RKO (cell line): Measurements from ENCODE around the gene POLR1C.
"Not testable (repeated sequence)": the region's sequence is repeated elsewhere in the genome, so short reads cannot be mapped to it uniquely, and the experiment has no call there.

Experiments used
- DNase-seq: peaks from one replicate; pipeline ENCODE4 v3.0.0-alpha.2; 2016; ENCODE audit warnings: low spot score

POLR1C gene

GRCh38 chr6:43492673-43493072 is 24.2 kb upstream of the POLR1C start:
- DNase-seq, result no peak

GRCh38 chr6:43493230-43493629 is 23.7 kb upstream of the POLR1C start:
- DNase-seq, result no peak

GRCh38 chr6:43493833-43494232 is 23.1 kb upstream of the POLR1C start:
- DNase-seq, result no peak

- DNase-seq, result no peak
Observed at GRCh38 chr6:43494321-43494720, 22.6 kb upstream of the POLR1C start.

GRCh38 chr6:43494766-43495165 is 22.1 kb upstream of the POLR1C start:
- DNase-seq, result no peak

- DNase-seq, result no peak
Observed at GRCh38 chr6:43495409-43495941, 21.4 kb upstream of the POLR1C start.

GRCh38 chr6:43496370-43497128 is 20.3 kb upstream of the POLR1C start:
- DNase-seq, result no peak

GRCh38 chr6:43497129-43497396 is 19.8 kb upstream of the POLR1C start:
- DNase-seq, result no peak

GRCh38 chr6:43497689-43498088 is 19.2 kb upstream of the POLR1C start:
- no peak for DNase-seq

GRCh38 chr6:43498291-43498690 is 18.6 kb upstream of the POLR1C start:
- DNase-seq, result not testable (repeated sequence)

GRCh38 chr6:43499028-43499815 is 17.7 kb upstream of the POLR1C start:
- no peak for DNase-seq

GRCh38 chr6:43500921-43501320 is 16.0 kb upstream of the POLR1C start:
- no peak for DNase-seq

- no peak for DNase-seq
Observed at GRCh38 chr6:43502666-43503065, 14.2 kb upstream of the POLR1C start.

- DNase-seq, result no peak
Observed at GRCh38 chr6:43503443-43503842, 13.4 kb upstream of the POLR1C start.

- no peak for DNase-seq
Observed at GRCh38 chr6:43504756-43505593, 11.9 kb upstream of the POLR1C start.

- DNase-seq, result no peak
Observed at GRCh38 chr6:43505718-43506117, 11.2 kb upstream of the POLR1C start.

- DNase-seq, result no peak
Observed at GRCh38 chr6:43506171-43506570, 10.7 kb upstream of the POLR1C start.

GRCh38 chr6:43506667-43507471 is 10.0 kb upstream of the POLR1C start:
- peak; percentile 75 for DNase-seq

- no peak for DNase-seq
Observed at GRCh38 chr6:43508481-43509141, 8.3 kb upstream of the POLR1C start.

- DNase-seq, result no peak
Observed at GRCh38 chr6:43509142-43509983, 7.5 kb upstream of the POLR1C start.
